WTC11 (cell line): Measurements from ENCODE around the gene METTL13. TPM values are rescaled to one million over a fixed set of nuclear protein-coding genes. Genes with fewer than 3 reads are reported as not detected.
A peak's percentile ranks its signal among the peaks of the same experiment; 100 is the strongest.

Source experiments
- ATAC-seq: fragments of 200-7000 bp; cut with Tn5 transposase; 2 replicates; pipeline ENCODE4 v1.10.0; 2021; ENCODE audit warnings: mild to moderate bottlenecking, moderate library complexity
- CTCF ChIA-PET: fragments of 300-600 bp; sonication (Branson Sonifier 250); formaldehyde crosslinking; loops from one replicate; lab custom pipeline; 2021; ENCODE audit warnings: antibody characterized with exemption; lab: Charles Lee
- POLR2A ChIA-PET: fragments of 350-600 bp; sonication (Branson Sonifier 250); formaldehyde crosslinking; loops from one replicate; lab custom pipeline; 2021; ENCODE audit warnings: antibody characterized with exemption; lab: Charles Lee
- DNase-seq: peaks from one replicate; pipeline ENCODE4 v3.0.0; 2021; ENCODE audit warnings: low spot score
- H3K27ac Mint-ChIP-seq: 2 replicates; pipeline ENCODE4 v1.8.0; 2021; ENCODE audit warnings: mixed read lengths
- H3K27me3 Mint-ChIP-seq: 2 replicates; pipeline ENCODE4 v1.8.0; 2021; ENCODE audit warnings: low read depth, mild to moderate bottlenecking, moderate library complexity, mixed read lengths
- H3K36me3 Mint-ChIP-seq: 2 replicates; pipeline ENCODE4 v1.8.0; 2021; ENCODE audit warnings: mixed read lengths
- H3K4me1 Mint-ChIP-seq: 2 replicates; pipeline ENCODE4 v1.8.0; 2022; ENCODE audit warnings: mixed read lengths
- H3K4me3 Mint-ChIP-seq: 2 replicates; pipeline ENCODE4 v1.8.0; 2021; ENCODE audit warnings: mild to moderate bottlenecking, moderate library complexity, mixed read lengths
- H3K9me3 Mint-ChIP-seq: 2 replicates; pipeline ENCODE4 v1.8.0; 2021; ENCODE audit warnings: mixed read lengths
- ATF1 ChIP-seq: sonication (generic); formaldehyde crosslinking; IDR thresholded peaks from 2 replicates; pipeline ENCODE4 v1.8.1; 2023; ENCODE audit warnings: mild to moderate bottlenecking, moderate library complexity, missing genetic modification reagents
- E2F5 ChIP-seq: sonication (generic); formaldehyde crosslinking; IDR thresholded peaks from 2 replicates; pipeline ENCODE4 v1.8.1; 2022; ENCODE audit warnings: mild to moderate bottlenecking, moderate library complexity, missing genetic modification reagents
- ELF4 ChIP-seq: sonication (generic); formaldehyde crosslinking; IDR thresholded peaks from 2 replicates; pipeline ENCODE4 v1.8.1; 2022; ENCODE audit warnings: low read depth, mild to moderate bottlenecking, moderate library complexity, missing genetic modification reagents
- EMX1 ChIP-seq: fragments of 250-450 bp; sonication (Bioruptor Pico); IDR thresholded peaks from 2 replicates; pipeline ENCODE4 v1.8.0; 2021; ENCODE audit warnings: mild to moderate bottlenecking
- FOXJ3 ChIP-seq: sonication (generic); formaldehyde crosslinking; IDR thresholded peaks from 2 replicates; pipeline ENCODE4 v1.9.0; 2021; ENCODE audit warnings: missing genetic modification reagents, mild to moderate bottlenecking, borderline replicate concordance
- HMGA2 ChIP-seq: fragments of 250-450 bp; sonication (Bioruptor Pico); IDR thresholded peaks from 2 replicates; pipeline ENCODE4 v1.4.0; 2021; ENCODE audit warnings: mild to moderate bottlenecking, moderate library complexity
- IRF2 ChIP-seq: sonication (generic); formaldehyde crosslinking; IDR thresholded peaks from 2 replicates; pipeline ENCODE4 v1.8.0; 2022; ENCODE audit warnings: low read depth, missing genetic modification reagents, borderline replicate concordance
- PRDM15 ChIP-seq: sonication (generic); formaldehyde crosslinking; IDR thresholded peaks from 2 replicates; pipeline ENCODE4 v1.8.0; 2022; ENCODE audit warnings: missing genetic modification reagents
- PRRX2 ChIP-seq: fragments of 250-450 bp; sonication (Bioruptor Pico); IDR thresholded peaks from 2 replicates; pipeline ENCODE4 v1.8.0; 2021; ENCODE audit warnings: mild to moderate bottlenecking
- SOX15 ChIP-seq: fragments of 250-450 bp; sonication (Bioruptor Pico); IDR thresholded peaks from 2 replicates; pipeline ENCODE4 v1.9.0; 2021; ENCODE audit warnings: mild to moderate bottlenecking
- SP1 ChIP-seq: sonication (generic); formaldehyde crosslinking; conservative IDR thresholded peaks from 2 replicates; pipeline ENCODE4 v1.8.1; 2022; ENCODE audit warnings: missing genetic modification reagents
- USF1 ChIP-seq: sonication (generic); formaldehyde crosslinking; IDR thresholded peaks from 2 replicates; pipeline ENCODE4 v1.8.0; 2022; ENCODE audit warnings: mild to moderate bottlenecking, missing genetic modification reagents
- ZBTB43 ChIP-seq: sonication (generic); formaldehyde crosslinking; IDR thresholded peaks from 2 replicates; pipeline ENCODE4 v1.8.1; 2023; ENCODE audit warnings: mild to moderate bottlenecking, missing genetic modification reagents
- ZNF232 ChIP-seq: sonication (generic); formaldehyde crosslinking; IDR thresholded peaks from 2 replicates; pipeline ENCODE4 v1.8.0; 2022; ENCODE audit warnings: mild to moderate bottlenecking, missing genetic modification reagents
- ZNF281 ChIP-seq: sonication (generic); formaldehyde crosslinking; IDR thresholded peaks from 2 replicates; pipeline ENCODE4 v1.8.0; 2023; ENCODE audit warnings: mild to moderate bottlenecking, missing genetic modification reagents
- ZNF416 ChIP-seq: fragments of 250-450 bp; sonication (Bioruptor Pico); IDR thresholded peaks from 2 replicates; pipeline ENCODE4 v1.9.0; 2021; ENCODE audit warnings: mild to moderate bottlenecking, inconsistent platforms
- ZNF423 ChIP-seq: fragments of 250-450 bp; sonication (Bioruptor Pico); IDR thresholded peaks from 2 replicates; pipeline ENCODE4 v2.1.2; 2022; ENCODE audit warnings: mild to moderate bottlenecking, moderate library complexity
- ZNF425 ChIP-seq: fragments of 250-450 bp; sonication (Bioruptor Pico); conservative IDR thresholded peaks from 2 replicates; pipeline ENCODE4 v1.9.0; 2021; ENCODE audit warnings: mild to moderate bottlenecking
- ZNF512 ChIP-seq: sonication (generic); formaldehyde crosslinking; IDR thresholded peaks from 2 replicates; pipeline ENCODE4 v1.8.1; 2022; ENCODE audit warnings: missing genetic modification reagents, borderline replicate concordance
- total RNA-seq: library from RNA; stranded (reverse); gene quantifications from 3 replicates; pipeline ENCODE4 v1.2.3, GENCODE V29; 2021

The METTL13 gene
- total RNA-seq, 1 experiment from 2014 or later = 46.5 TPM

GRCh38 chr1:171816300-171816901 lies 34.9 kb downstream of the METTL13 start:
- ChIA-PET POLR2A (no interaction called here), CTCF (interaction anchor here (2.2 to 2.7 kb wide), 2 partner anchors 15 to 169 kb away, joined by 11 to 16 read pairs; no protein-coding TSS in a partner anchor)
- Mint-ChIP-seq H3K36me3 (no peaks in the 10 kb centered on the region), H3K27me3 (no peaks in the 10 kb centered on the region), H3K27ac (peak overlapping the region; percentile 52; the same call in 1 of the 2 replicates), H3K4me1 (peaks cover 30% of the 10 kb centered on the region), H3K9me3 (no peaks in the 10 kb centered on the region), H3K4me3 (no peak overlapping the region)
- DNase-seq = no peak
- ATAC-seq = no peak
- TF ChIP-seq HMGA2 (no peak), ZBTB43 (CRISPR knock-in tag) (no peak), ELF4 (CRISPR knock-in tag) (no peak), SP1 (CRISPR knock-in tag) (no peak), ATF1 (CRISPR knock-in tag) (no peak), ZNF232 (CRISPR knock-in tag) (no peak), ZNF281 (CRISPR knock-in tag) (no peak), E2F5 (CRISPR knock-in tag) (no peak), SOX15 (no peak), EMX1 (CRISPR knock-in tag) (no peak), ZNF425 (no peak), IRF2 (CRISPR knock-in tag) (no peak), FOXJ3 (CRISPR knock-in tag) (no peak)

GRCh38 chr1:171817511-171818265 lies 36.2 kb downstream of the METTL13 start:
- no peak overlapping the region for H3K4me3 Mint-ChIP-seq
- H3K36me3 Mint-ChIP-seq = no peaks in the 10 kb centered on the region
- peak; percentile 79 for ATAC-seq
- no peaks in the 10 kb centered on the region for H3K9me3 Mint-ChIP-seq
- no peaks in the 10 kb centered on the region for H3K27me3 Mint-ChIP-seq
- ChIA-PET CTCF (interaction anchor here (0.6 to 2.7 kb wide), 9 partner anchors 17 to 185 kb away, joined by 3 to 16 read pairs (median 4); partner anchors contain the start of gene DNM3), POLR2A (interaction anchor here (0.7 kb wide), 1 partner anchor 614 kb away, joined by 5 read pairs; no protein-coding TSS in a partner anchor)
- peaks cover 30% of the 10 kb centered on the region for H3K4me1 Mint-ChIP-seq
- DNase-seq = no peak
- peak overlapping the region; percentile 54 for H3K27ac Mint-ChIP-seq
- TF ChIP-seq ELF4 (CRISPR knock-in tag) (no peak), ZNF512 (CRISPR knock-in tag) (no peak), ZNF423 (no peak), FOXJ3 (CRISPR knock-in tag) (no peak), PRDM15 (CRISPR knock-in tag) (no peak), ZNF416 (CRISPR knock-in tag) (no peak), PRRX2 (CRISPR knock-in tag) (no peak), USF1 (CRISPR knock-in tag) (no peak)
